NCI-H1105 (cell line): Measurements from ENCODE around the gene ANKRD7.
"Not testable (repeated sequence)": the region's sequence is repeated elsewhere in the genome, so short reads cannot be mapped to it uniquely, and the experiment has no call there.

Source experiments
- DNase-seq: peaks from one replicate; lab custom pipeline; 2025; lab: John Stamatoyannopoulos, UW

The ANKRD7 gene

DNA sequence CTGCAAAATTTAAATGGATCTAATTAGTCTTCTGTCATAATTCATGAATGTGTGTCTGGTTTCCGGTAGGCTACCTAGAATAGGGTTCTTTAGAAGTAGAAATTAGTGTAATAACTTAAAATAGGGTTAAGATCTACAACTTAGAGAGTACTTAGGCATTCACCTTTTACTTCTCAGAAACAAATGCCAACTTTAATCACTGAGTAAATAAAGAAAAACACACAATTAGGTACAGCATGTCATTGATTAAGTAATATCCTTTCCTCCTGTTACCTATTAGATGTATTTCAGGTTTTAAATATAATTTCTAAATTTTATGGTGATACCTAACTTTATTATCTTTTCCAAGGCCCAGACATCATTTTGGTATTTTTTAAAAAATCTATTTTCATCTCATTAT is 9.3 kb downstream of the ANKRD7 start:
- DNase-seq, result no peak

DNA sequence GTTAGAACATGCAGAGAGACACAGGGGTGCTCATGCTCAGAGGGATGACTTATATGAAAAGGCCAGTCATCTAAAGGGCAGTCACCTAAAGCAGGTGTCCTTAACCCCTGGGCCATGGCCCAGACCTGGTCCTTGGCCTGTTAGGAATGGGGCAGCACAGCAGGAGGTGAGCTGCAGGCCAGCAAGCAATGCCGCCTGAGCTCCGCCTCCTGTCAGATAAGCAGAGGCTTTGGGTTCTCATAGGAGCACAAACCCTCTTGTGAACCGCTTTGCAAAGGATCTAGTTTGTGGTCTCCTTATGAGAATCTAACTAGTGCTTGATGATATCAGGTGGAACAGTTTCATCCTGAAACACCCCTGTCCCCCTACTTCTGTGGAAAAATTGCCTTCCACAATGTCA is 14.5 kb downstream of the ANKRD7 start:
- no peak for DNase-seq

DNA sequence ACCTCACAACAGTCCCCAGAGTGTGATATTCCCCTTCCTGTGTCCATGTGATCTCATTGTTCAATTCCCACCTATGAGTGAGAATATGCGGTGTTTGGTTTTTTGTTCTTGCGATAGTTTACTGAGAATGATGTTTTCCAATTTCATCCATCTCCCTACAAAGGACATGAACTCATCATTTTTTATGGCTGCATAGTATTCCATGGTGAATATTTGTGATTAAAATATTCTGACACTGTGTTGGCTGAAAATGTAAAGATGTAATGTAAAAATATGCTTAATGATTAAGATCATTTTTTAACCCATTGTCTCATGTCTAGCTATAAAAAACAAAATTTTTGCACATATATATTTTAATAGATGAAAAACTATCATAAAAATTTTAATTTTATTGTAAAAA is 15.8 kb downstream of the ANKRD7 start:
- not testable (repeated sequence) for DNase-seq

DNA sequence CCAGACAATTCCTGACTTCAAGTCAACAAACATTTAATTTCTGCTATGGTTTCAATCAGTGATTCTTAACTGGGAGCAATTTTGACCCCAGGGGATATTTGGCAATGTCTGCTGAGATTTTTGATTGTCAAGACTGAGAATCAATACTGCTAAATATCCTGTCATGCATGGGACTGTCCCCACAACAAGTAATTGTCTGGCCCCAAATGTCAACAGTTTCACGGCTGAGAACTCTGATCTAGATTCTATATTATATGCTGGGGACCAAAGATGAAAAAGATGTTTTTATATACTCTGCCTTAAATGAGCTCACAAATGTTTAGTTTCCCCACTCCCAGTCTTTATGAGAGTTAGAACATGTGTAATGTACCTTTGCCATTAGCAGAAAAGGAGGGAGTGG is 19.2 kb downstream of the ANKRD7 start:
- no peak for DNase-seq

DNA sequence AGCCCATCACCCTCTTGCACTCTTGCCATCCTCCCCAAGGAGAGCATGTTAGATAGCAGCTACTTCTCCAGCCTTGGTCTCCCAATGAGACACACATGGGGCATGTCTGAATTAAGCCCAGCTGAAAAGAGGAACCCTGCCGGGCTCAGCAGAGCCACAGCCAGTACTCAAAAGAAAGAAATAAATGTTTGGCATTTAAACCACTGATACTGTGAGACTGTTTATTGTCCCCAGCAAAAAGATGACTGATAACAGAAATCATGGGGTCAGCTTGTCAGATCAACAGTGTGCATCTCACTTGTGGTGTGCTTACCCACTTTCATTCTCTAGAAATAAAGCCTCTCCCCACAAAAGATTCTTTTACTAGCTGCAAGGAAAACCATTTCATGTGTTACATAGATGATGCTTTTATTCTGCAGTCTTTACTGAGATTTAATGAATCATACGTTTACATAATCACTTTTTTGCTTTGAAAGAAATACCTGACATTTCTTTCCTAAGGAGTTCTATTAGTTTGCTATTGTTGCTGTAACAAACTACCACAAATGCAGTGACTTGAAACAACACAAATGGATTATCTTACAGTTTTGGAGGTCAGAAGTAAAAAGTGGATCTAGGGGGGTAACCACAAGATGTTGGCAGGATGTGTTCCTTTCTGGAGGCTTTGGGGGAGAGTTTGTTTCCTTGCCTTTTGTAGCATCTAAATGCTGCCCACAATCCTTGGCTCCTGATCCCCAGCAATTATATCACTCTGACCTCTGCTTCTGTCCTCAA is 20.9 kb downstream of the ANKRD7 start:
- DNase-seq, result no peak

DNA sequence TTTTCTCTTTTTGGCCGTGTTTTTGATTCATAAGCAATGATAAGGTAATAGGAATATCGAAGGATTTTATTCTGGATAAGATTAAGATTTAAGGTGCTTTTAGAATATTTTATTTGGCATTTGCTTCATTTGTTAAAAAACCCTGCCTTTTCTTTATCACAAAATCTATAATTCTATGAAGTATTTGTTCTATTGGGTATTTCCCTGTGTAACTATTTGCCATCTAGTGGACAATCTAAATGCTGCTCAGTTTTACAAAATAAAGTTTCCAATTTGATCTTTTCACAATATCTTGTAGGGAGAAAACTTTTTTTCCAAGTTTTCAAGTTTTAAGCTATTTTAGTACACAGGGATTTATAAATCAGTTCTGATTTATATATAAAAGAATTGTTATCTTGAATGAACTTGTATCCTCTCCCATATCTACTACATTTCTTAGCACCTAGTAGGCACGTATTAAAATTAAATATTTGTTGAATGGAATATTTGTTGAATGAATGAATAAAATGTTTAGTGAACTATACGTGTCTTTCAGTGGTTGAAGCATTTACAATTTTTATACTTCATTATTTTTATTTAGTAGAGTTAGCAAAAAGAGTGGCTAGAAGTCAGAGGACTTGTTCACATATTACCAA is 26.5 kb downstream of the ANKRD7 start:
- no peak for DNase-seq

DNA sequence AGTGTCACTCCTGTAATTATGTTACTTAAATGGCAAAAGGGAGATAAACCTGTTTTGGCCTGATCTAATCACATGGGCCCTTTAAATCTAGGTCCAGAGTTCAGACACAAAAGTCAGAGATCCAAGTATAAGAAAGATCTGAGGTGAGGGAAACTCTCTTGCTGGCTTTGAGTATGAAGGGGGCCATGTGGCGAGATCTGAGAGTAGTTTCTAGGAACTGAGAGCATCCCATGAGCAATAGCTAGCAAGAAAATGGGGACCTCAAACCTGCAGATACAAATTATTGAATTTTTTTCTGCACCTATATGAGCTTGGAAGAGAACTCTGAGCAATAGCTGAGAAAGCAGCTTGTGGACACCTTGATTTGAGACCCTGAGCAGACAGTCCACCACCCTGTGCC is 27.6 kb downstream of the ANKRD7 start:
- DNase-seq, result no peak

DNA sequence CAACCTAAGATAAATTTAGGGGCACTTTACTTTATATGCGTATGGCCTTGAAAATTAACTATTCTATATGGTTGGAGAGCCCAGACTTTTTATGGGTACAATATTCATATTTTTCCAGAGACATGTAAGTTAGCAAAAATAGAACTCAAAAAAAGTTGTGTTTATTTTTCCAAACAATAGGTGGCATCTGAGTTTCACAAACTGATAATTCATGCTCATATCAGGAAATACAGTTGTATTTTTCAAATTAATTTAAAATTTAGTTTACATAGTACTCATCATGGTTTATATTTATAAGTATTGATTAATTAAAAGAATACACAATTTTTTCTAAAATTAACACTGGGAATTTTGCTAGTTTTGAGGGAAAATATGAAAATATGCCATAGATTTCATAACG is 34.6 kb downstream of the ANKRD7 start:
- DNase-seq, result no peak

DNA sequence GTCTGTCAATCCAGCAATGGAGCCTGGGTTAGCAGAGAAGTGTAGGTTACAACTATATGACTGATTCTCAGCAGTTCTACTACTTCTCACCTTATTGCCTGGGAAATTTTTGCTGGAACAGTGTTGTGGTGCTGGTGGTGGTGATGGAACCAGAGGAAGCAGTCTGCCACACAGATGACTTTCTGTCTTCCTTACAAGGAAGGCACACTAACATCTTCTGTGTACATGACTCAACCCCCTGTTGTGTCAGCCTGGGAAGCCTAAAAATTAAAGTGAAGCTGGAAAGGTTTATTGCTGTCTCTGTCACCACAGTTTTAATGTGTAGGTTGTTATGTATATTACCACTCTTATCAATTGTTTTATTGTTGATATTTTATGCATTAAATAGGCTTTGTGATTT is 40.3 kb downstream of the ANKRD7 start:
- no peak for DNase-seq

DNA sequence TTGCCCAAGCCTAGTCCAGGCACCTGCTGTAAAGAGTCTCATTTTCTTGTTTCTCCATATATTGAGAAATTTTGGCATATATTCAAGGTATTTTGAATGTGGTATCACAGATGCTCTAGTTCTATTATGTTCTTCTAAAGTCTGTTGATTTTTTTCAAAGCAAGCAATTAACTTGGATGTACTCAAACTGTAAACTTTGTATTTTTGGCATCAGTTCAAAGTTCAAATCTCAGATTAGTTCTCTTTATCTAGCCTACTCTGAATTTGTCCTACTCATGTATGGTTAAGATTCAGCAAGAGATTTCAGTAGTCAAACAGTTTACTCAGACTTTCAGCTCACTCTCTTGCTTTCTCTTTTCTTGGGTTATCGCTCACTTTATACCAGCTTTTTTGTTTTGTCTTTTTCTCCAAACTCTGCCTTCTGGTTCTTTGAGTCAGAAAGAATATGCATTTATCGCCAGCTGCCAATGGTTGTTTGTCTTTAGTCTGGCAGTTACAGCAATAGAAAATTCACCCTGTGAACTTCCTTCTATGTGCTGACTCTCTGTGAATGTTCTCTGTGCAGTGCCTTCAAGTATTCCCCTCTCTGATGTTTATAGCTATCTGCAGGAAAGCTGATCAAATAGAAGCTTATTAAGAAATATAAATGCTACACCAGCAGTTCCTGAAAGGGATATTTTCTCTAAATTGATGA is 56.0 kb downstream of the ANKRD7 start:
- peak; percentile 87 for DNase-seq

DNA sequence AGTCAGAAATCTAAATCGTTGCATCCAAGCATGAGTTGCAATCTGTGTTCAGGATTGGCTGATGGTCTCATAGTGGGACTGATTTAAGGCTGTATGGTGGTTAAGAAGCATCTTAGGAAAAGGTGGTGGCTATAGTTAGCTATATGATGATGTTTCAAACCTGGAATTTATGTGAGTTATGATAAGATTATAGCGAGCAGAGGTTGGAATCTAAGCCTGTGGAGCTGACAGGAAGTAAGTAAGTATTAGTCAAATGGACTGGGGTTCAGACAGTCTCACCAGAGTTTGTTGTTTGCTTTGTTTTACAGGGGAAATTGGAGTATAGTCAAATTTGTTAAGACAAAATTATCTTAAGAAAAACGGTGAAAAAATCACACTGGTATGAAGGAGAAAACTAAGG is 56.7 kb downstream of the ANKRD7 start:
- no peak for DNase-seq

DNA sequence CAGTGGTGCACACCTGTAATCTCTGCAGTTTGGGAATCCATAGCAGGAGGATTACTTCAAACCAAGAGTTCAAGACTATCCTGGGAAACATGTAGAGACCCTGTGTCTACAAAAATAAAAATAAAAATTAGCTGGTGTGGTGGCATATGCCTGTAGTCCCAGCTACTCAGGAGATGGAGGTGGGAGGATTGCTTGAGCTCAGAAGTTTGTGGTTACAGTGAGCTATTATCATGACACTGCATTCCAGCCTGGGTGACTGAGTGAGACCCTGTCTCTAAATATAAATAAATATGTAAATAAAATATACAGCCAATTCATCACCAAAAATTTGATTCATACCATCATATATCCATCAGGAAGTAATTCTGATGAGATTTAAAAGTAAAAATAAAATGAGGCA is 60.9 kb downstream of the ANKRD7 start:
- DNase-seq, result no peak

DNA sequence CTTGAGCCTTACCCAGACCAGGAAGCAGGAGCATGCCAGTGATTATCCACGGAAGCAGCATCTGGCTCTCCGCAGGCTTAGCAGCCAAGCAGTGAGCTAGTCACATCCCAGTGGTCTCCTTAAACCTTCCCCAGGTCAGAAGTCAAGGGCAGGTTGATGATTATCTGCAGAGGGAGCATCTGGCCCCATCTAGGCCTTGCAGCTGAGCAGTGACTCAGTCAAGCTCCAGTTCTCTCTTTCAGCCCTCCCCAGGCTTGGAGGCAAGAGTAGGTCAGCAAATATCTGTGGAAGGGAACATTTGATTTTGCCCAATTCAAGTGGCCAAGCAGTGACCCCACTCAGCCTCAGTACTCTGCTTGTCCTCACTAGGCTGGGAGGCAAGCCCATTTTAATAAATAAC is 61.6 kb downstream of the ANKRD7 start:
- no peak for DNase-seq

DNA sequence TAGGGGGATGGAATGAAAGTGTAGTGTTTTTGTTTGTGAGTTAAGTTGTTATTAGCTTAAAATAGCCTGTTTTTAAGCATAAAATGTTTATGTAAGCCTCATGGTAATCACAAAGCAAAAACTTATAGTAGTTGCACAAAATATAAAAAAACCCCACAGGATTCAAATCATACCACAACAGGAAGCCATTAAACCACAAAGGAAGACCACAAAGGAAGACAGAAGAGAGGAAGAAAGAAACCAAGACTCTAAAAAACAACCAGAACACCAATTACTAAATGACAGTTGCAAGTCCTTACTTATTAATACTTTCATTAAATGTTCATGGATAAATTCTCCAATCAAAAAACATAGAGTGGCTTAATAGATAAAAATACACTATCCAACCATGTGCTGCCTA is 63.6 kb downstream of the ANKRD7 start:
- no peak for DNase-seq

DNA sequence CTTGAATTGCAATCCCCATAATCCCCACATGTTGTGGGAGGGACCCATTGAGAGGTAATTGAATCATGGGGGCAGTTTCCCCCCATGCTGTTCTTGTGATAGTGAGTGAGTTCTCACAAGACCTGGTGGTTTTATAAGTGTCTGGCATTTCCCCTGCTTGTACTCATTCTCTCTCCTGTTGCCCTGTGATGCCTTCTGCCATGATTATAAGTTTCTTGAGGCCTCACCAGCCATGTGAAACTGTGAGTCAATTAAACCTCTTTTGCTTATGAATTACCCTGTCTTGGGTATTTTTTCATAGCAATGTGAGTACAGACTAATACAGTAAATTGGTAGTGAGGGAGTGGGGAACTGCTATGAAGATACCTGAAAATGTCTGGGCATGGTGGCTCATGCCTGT is 65.0 kb downstream of the ANKRD7 start:
- DNase-seq, result no peak
